Vagina (tissue), 2 donors: ENCODE results near the gene PDE4D. TPM values are rescaled to one million over a fixed set of nuclear protein-coding genes. Genes with fewer than 3 reads are reported as not detected.

ENCODE experiments used
- DNase-seq, 2 donors: peaks; one replicate each; pipeline ENCODE4 v3.0.0-alpha.2; 2017; ENCODE audit errors: extremely low spot score in 2 of 2
- H3K27ac ChIP-seq: fragments of 200-600 bp; sonication (generic); one replicate; pipeline ENCODE4 v1.5.1; 2019
- H3K27me3 ChIP-seq: fragments of 200-600 bp; sonication (generic); one replicate; pipeline ENCODE4 v1.5.1; 2019
- H3K36me3 ChIP-seq, 2 donors: fragments of 200-600 bp; sonication (generic); one replicate each; pipeline ENCODE4 v1.5.1; 2017 to 2019
- H3K4me1 ChIP-seq: fragments of 200-600 bp; sonication (generic); one replicate; pipeline ENCODE4 v1.5.1; 2019
- H3K4me3 ChIP-seq, 2 donors: fragments of 200-600 bp; sonication (generic); 1 replicate in 1 of 2; 2 replicates in 1 of 2; pipeline ENCODE4 v1.5.1; 2016 to 2019
- H3K9me3 ChIP-seq: fragments of 200-600 bp; sonication (generic); one replicate; pipeline ENCODE4 v1.5.1; 2019
- CTCF ChIP-seq, 3 experiments: fragments of 450-650 bp in 2 of 3; fragments of 200-600 bp in 1 of 3; sonication (generic) in 1 of 3; IDR thresholded peaks; one replicate each; pipeline ENCODE4 v1.5.1; 2017 to 2019; ENCODE audit warnings: antibody characterized with exemption in 3 of 3, mild to moderate bottlenecking in 2 of 3, moderate library complexity in 2 of 3
- POLR2A ChIP-seq, 2 donors: fragments of 450-650 bp; IDR thresholded peaks; one replicate each; pipeline ENCODE4 v1.6.1; 2017; ENCODE audit warnings: antibody characterized with exemption in 2 of 2, mild to moderate bottlenecking in 2 of 2, moderate library complexity in 2 of 2
- POLR2AphosphoS5 ChIP-seq, 2 donors: sonication (generic); formaldehyde crosslinking; IDR thresholded peaks; one replicate each; pipeline ENCODE4 v1.9.0; 2017; ENCODE audit warnings: antibody characterized with exemption in 2 of 2, mild to moderate bottlenecking in 2 of 2, low read depth in 1 of 2; ENCODE audit not compliant: insufficient read depth in 1 of 2
- intact Hi-C: fragments of 100-400 bp; cut with DNase I; formaldehyde crosslinking; loops from one replicate; pipeline ENCODE4 v1.15.1; 2023
- total RNA-seq: library from RNA; depleted of rRNA; stranded (reverse); fragments of >200 nt; gene quantifications from one replicate; pipeline ENCODE4 v1.2.3, GENCODE V29; 2016

Gene PDE4D
- total RNA-seq, 1 donor from 2014 or later: 86.9 TPM

- H3K27ac ChIP-seq: no peak overlapping the region
- H3K4me1 ChIP-seq: peaks cover 10% of the 10 kb centered on the region
- no peak for DNase-seq
- no peaks in the 10 kb centered on the region for H3K9me3 ChIP-seq
- TF ChIP-seq CTCF (IDR thresholded peaks at IDR 0.05) (no peak), POLR2A (IDR thresholded peaks at IDR 0.05) (no peak), POLR2AphosphoS5 (IDR thresholded peaks at IDR 0.05; ENCODE audit: insufficient read depth in 1 of 2, low read depth in 1 of 2) (no peak)
- no peaks in the 10 kb centered on the region for H3K36me3 ChIP-seq
- no peak overlapping the region for H3K4me3 ChIP-seq
- H3K27me3 ChIP-seq: no peaks in the 10 kb centered on the region
- intact Hi-C loops: no loop called here
Observed at GRCh38 chr5:59207401-59207800, 686.1 kb downstream of the PDE4D start.

- TF ChIP-seq POLR2AphosphoS5 (IDR thresholded peaks at IDR 0.05; ENCODE audit: insufficient read depth in 1 of 2, low read depth in 1 of 2) (no peak), CTCF (IDR thresholded peaks at IDR 0.05) (no peak), POLR2A (IDR thresholded peaks at IDR 0.05) (no peak)
- Histone ChIP-seq H3K9me3 (no peaks in the 10 kb centered on the region), H3K4me3 (no peak overlapping the region), H3K27me3 (no peaks in the 10 kb centered on the region), H3K4me1 (peaks cover 10% of the 10 kb centered on the region), H3K36me3 (no peaks in the 10 kb centered on the region), H3K27ac (no peak overlapping the region)
- intact Hi-C loops: no loop called here
- no peak for DNase-seq
Observed at GRCh38 chr5:59206132-59206581, 687.4 kb downstream of the PDE4D start.

- H3K9me3 ChIP-seq: no peaks in the 10 kb centered on the region
- H3K27ac ChIP-seq: no peak overlapping the region
- H3K27me3 ChIP-seq: no peaks in the 10 kb centered on the region
- no peaks in the 10 kb centered on the region for H3K36me3 ChIP-seq
- H3K4me1 ChIP-seq: peaks cover 5% of the 10 kb centered on the region
- TF ChIP-seq POLR2AphosphoS5 (IDR thresholded peaks at IDR 0.05; ENCODE audit: insufficient read depth in 1 of 2, low read depth in 1 of 2) (no peak), CTCF (IDR thresholded peaks at IDR 0.05) (no peak), POLR2A (IDR thresholded peaks at IDR 0.05) (no peak)
- intact Hi-C loops: no loop called here
- no peak for DNase-seq
- no peak overlapping the region for H3K4me3 ChIP-seq
Observed at GRCh38 chr5:59204114-59204897, 689.2 kb downstream of the PDE4D start.

- Histone ChIP-seq H3K36me3 (no peaks in the 10 kb centered on the region), H3K4me3 (no peak overlapping the region), H3K27me3 (no peaks in the 10 kb centered on the region), H3K9me3 (no peaks in the 10 kb centered on the region), H3K27ac (no peak overlapping the region), H3K4me1 (peaks cover 1% of the 10 kb centered on the region)
- no peak for TF ChIP-seq CTCF (IDR thresholded peaks at IDR 0.05)
- no peak for TF ChIP-seq POLR2A (IDR thresholded peaks at IDR 0.05)
- TF ChIP-seq POLR2AphosphoS5 (IDR thresholded peaks at IDR 0.05; ENCODE audit: insufficient read depth in 1 of 2, low read depth in 1 of 2): no peak
- intact Hi-C loops: no loop called here
- DNase-seq: no peak
Observed at GRCh38 chr5:59199868-59200267, 693.7 kb downstream of the PDE4D start.

GRCh38 chr5:59198832-59199231, 694.7 kb downstream of the PDE4D start:
- intact Hi-C loops: no loop called here
- no peak overlapping the region for H3K27ac ChIP-seq

More at GRCh38 chr5:59198832-59199231, 694.7 kb downstream of the PDE4D start:
- Histone ChIP-seq H3K9me3 (no peaks in the 10 kb centered on the region), H3K27me3 (no peaks in the 10 kb centered on the region), H3K4me1 (no peaks in the 10 kb centered on the region), H3K4me3 (no peak overlapping the region), H3K36me3 (no peaks in the 10 kb centered on the region)
- no peak for DNase-seq
- no peak for TF ChIP-seq POLR2A (IDR thresholded peaks at IDR 0.05)
- TF ChIP-seq CTCF (IDR thresholded peaks at IDR 0.05): no peak
- TF ChIP-seq POLR2AphosphoS5 (IDR thresholded peaks at IDR 0.05; ENCODE audit: insufficient read depth in 1 of 2, low read depth in 1 of 2): no peak
